CD14-positive monocyte (primary cell): ENCODE results near the gene SYNJ2. TPM values are rescaled to one million over a fixed set of nuclear protein-coding genes. Genes with fewer than 3 reads are reported as not detected.

Experiments
- DNase-seq, 3 donors: peaks; one replicate each; pipeline ENCODE4 v3.0.0-alpha.2; 2011 to 2022
- H2AFZ ChIP-seq: 2 replicates; pipeline ENCODE4 v1.6.0; 2012; ENCODE audit warnings: mild to moderate bottlenecking, low read depth, low read length, inconsistent platforms; ENCODE audit not compliant: insufficient read depth, poor library complexity, severe bottlenecking
- H3K27ac ChIP-seq, 2 donors: 1 replicate in 1 of 2; 2 replicates in 1 of 2; pipeline ENCODE4 v1.5.1; 2012 to 2013; ENCODE audit warnings: low read length in 2 of 2, control low read depth in 1 of 2, inconsistent platforms in 1 of 2, low read depth in 1 of 2, mild to moderate bottlenecking in 1 of 2
- H3K27me3 ChIP-seq, 2 donors: one replicate each; pipeline versions ENCODE4 v1.6.0 to v1.6.1; 2011 to 2013; ENCODE audit warnings: low read length in 2 of 2; ENCODE audit not compliant: control insufficient read depth in 2 of 2, insufficient read depth in 2 of 2
- H3K36me3 ChIP-seq, 2 donors: replicated peaks in 1 of 2; 1 replicate in 1 of 2; 2 replicates in 1 of 2; pipeline versions ENCODE4 v1.5.1 to v1.6.1; 2012 to 2013; ENCODE audit warnings: low read length in 2 of 2, control low read depth in 1 of 2, inconsistent platforms in 1 of 2, mild to moderate bottlenecking in 1 of 2; ENCODE audit not compliant: insufficient read depth in 2 of 2, control insufficient read depth in 1 of 2
- H3K4me1 ChIP-seq, 2 donors: 1 replicate in 1 of 2; 2 replicates in 1 of 2; pipeline versions ENCODE4 v1.5.1 to v1.6.1; 2012 to 2013; ENCODE audit warnings: low read length in 2 of 2, control low read depth in 1 of 2, inconsistent platforms in 1 of 2, mild to moderate bottlenecking in 1 of 2, moderate library complexity in 1 of 2; ENCODE audit not compliant: insufficient read depth in 2 of 2, control insufficient read depth in 1 of 2
- H3K4me2 ChIP-seq: replicated peaks from 2 replicates; pipeline ENCODE3; 2012; ENCODE audit warnings: low read length, moderate library complexity, mild to moderate bottlenecking; ENCODE audit not compliant: poor library complexity, severe bottlenecking; ENCODE audit errors: extremely low read depth
- H3K4me3 ChIP-seq, 3 experiments: fragments of 200-600 bp in 1 of 3; sonication (generic) in 1 of 3; replicated peaks in 1 of 3; 1 replicate in 2 of 3; 2 replicates in 1 of 3; pipeline ENCODE4 v1.5.1; 2011 to 2013; ENCODE audit warnings: low read length in 3 of 3, mild to moderate bottlenecking in 3 of 3, control low read depth in 2 of 3, low read depth in 2 of 3, inconsistent platforms in 1 of 3, moderate library complexity in 1 of 3
- H3K79me2 ChIP-seq: 2 replicates; pipeline ENCODE4 v1.6.0; 2012; ENCODE audit warnings: mild to moderate bottlenecking, control low read depth, inconsistent platforms, low read length, moderate library complexity; ENCODE audit not compliant: insufficient read depth
- H3K9ac ChIP-seq: 2 replicates; pipeline ENCODE4 v1.6.0; 2017; ENCODE audit warnings: low read length, mild to moderate bottlenecking; ENCODE audit not compliant: insufficient read depth, poor library complexity, severe bottlenecking
- H3K9me3 ChIP-seq, 2 donors: replicated peaks in 1 of 2; 1 replicate in 1 of 2; 2 replicates in 1 of 2; pipeline versions ENCODE4 v1.5.1 to v1.6.1; 2012 to 2013; ENCODE audit warnings: low read length in 2 of 2, control low read depth in 1 of 2; ENCODE audit not compliant: control insufficient read depth in 1 of 2, insufficient read depth in 1 of 2
- H4K20me1 ChIP-seq: 2 replicates; pipeline ENCODE4 v1.6.0; 2012; ENCODE audit warnings: mild to moderate bottlenecking, low read length, control low read depth, moderate library complexity; ENCODE audit not compliant: insufficient read depth
- H3K27ac Mint-ChIP-seq, 7 donors: one replicate each; pipeline ENCODE4 v1.8.0; 2020; ENCODE audit warnings: mild to moderate bottlenecking in 7 of 7, mixed read lengths in 7 of 7, moderate library complexity in 6 of 7, inconsistent platforms in 2 of 7
- H3K27me3 Mint-ChIP-seq, 3 donors: one replicate each; pipeline ENCODE4 v1.8.0; 2021 to 2022; ENCODE audit warnings: low read depth in 3 of 3, mild to moderate bottlenecking in 3 of 3, mixed read lengths in 3 of 3, moderate library complexity in 3 of 3, inconsistent platforms in 1 of 3
- H3K36me3 Mint-ChIP-seq, 2 donors: one replicate each; pipeline ENCODE4 v1.8.0; 2020; ENCODE audit warnings: mixed read lengths in 2 of 2, inconsistent platforms in 1 of 2, mild to moderate bottlenecking in 1 of 2
- H3K4me1 Mint-ChIP-seq: one replicate; pipeline ENCODE4 v1.8.0; 2020; ENCODE audit warnings: mild to moderate bottlenecking, mixed read lengths
- H3K4me3 Mint-ChIP-seq, 2 donors: one replicate each; pipeline ENCODE4 v1.8.0; 2020; ENCODE audit warnings: mild to moderate bottlenecking in 2 of 2, mixed read lengths in 2 of 2, moderate library complexity in 1 of 2
- H3K9me3 Mint-ChIP-seq, 7 donors: one replicate each; pipeline ENCODE4 v1.8.0; 2020 to 2022; ENCODE audit warnings: mixed read lengths in 7 of 7, mild to moderate bottlenecking in 6 of 7, moderate library complexity in 6 of 7, inconsistent platforms in 2 of 7
- WGBS: methylation state at CpG from one replicate; pipeline ENCODE4 v1.1.5; 2013; ENCODE audit warnings: missing lambda C conversion rate; ENCODE audit not compliant: insufficient coverage; 5-methylcytosine and 5-hydroxymethylcytosine counted together
- intact Hi-C, 2 donors: fragments of 100-400 bp; cut with micrococcal nuclease; formaldehyde crosslinking; loops; one replicate each; pipeline versions ENCODE4 v1.15.0 to v1.15.1; 2023
- polyA plus RNA-seq, 3 donors: library from polyadenylated mRNA; depleted of rRNA in 1 of 3; unstranded in 2 of 3; stranded (reverse) in 1 of 3; fragments of 300-500 nt in 2 of 3; fragments of >200 nt in 1 of 3; fragmentation: Illumina TruSeq in 2 of 3; gene quantifications; 1 replicate in 2 of 3; 2 replicates in 1 of 3; pipeline ENCODE4 v1.2.3, GENCODE V29; 2012 to 2021
- TF ChIP-seq, protein P1 (sequence below): fragments of 200-600 bp; IDR thresholded peaks from one replicate; pipeline ENCODE4 v1.8.0; 2022; ENCODE audit warnings: antibody characterized with exemption, mild to moderate bottlenecking

SYNJ2 gene
- polyA plus RNA-seq, 3 donors = 0.82 to 2.0 (median 1.6) TPM

DNA sequence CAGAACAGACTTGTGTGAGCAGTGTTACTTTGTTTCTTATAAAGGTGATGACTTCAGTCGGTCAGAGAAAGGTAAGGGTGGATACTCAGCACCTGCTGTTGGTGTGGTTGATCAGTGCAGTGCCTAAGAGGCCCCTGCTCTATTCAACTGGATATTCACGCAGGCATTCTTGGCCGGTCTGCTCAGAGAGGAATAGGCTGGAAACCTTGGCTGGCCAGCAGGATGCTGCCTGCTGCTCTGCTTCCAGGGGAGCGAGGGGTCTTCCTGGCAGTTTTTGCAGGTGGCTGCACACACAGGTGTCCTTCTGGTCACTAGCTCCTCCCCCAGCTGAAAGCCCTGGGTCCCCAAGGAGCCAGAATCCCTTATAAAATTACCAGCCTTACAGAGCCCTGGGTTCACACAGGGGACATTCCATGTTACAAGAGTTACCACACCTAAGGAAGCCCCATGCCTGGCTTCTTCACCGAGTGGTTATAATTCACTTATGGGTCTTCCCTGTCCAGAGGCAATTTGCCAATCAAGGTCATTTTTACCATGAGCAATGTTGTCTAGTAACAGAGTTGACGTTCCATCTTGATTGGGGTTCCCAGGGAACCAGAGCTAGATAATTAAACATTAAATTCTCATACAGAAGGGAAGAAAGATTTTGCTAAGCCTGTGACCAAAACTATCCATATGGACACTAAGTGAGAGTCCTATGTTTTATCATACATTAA lies 16.4 kb downstream of the SYNJ2 start:
- no peak for DNase-seq
- Mint-ChIP-seq H3K9me3 (peaks cover 0 to 5% (median 0%) of the 10 kb centered on the region in 7 donors), H3K27ac (no peak overlapping the region), H3K4me1 (peaks cover 1% of the 10 kb centered on the region), H3K27me3 (peaks cover 0 to 6% (median 3%) of the 10 kb centered on the region in 3 donors), H3K36me3 (no peaks in the 10 kb centered on the region), H3K4me3 (no peak overlapping the region)
- Histone ChIP-seq H3K4me3 (no peak overlapping the region), H2AFZ (no peak overlapping the region), H4K20me1 (no peaks in the 10 kb centered on the region), H3K27ac (no peak overlapping the region), H3K9ac (no peak overlapping the region), H3K9me3 (no peaks in the 10 kb centered on the region), H3K27me3 (no peaks in the 10 kb centered on the region), H3K36me3 (no peaks in the 10 kb centered on the region), H3K4me2 (no peak overlapping the region), H3K79me2 (no peaks in the 10 kb centered on the region), H3K4me1 (peaks cover 0 to 5% of the 10 kb centered on the region in 2 donors)
- intact Hi-C loops = no loop called here
- WGBS = 100% methylated on average over 5 of the region's 6 CpGs
- TF ChIP-seq, protein P1, sequence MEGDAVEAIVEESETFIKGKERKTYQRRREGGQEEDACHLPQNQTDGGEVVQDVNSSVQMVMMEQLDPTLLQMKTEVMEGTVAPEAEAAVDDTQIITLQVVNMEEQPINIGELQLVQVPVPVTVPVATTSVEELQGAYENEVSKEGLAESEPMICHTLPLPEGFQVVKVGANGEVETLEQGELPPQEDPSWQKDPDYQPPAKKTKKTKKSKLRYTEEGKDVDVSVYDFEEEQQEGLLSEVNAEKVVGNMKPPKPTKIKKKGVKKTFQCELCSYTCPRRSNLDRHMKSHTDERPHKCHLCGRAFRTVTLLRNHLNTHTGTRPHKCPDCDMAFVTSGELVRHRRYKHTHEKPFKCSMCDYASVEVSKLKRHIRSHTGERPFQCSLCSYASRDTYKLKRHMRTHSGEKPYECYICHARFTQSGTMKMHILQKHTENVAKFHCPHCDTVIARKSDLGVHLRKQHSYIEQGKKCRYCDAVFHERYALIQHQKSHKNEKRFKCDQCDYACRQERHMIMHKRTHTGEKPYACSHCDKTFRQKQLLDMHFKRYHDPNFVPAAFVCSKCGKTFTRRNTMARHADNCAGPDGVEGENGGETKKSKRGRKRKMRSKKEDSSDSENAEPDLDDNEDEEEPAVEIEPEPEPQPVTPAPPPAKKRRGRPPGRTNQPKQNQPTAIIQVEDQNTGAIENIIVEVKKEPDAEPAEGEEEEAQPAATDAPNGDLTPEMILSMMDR = no peak

DNA sequence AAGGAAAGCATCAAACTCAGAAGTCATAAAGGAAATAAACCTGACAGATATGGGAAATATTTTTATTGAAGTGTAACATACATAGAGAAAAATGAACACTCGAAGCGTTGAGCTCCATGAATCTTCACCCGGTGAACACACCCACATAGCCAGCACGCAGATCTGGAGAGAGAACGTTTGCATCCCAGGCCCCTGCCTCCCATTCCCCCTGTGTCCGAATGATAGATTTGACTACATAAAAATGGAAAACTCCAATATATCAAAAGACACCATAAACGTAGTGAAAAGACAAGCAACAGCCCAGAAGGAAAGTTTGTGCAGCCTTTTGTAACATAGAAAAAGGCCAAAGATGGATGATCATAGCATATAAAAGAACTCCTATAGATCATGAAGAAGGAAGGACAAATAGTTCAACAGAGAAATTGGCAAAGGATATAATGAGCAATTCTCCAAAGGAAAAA lies 17.1 kb downstream of the SYNJ2 start:
- no peaks in the 10 kb centered on the region for H3K9me3 ChIP-seq
- peaks cover 0 to 6% (median 3%) of the 10 kb centered on the region in 3 donors for H3K27me3 Mint-ChIP-seq
- H3K4me1 ChIP-seq = peaks cover 0 to 5% of the 10 kb centered on the region in 2 donors
- no peaks in the 10 kb centered on the region for H3K36me3 ChIP-seq
- H3K4me3 Mint-ChIP-seq = no peak overlapping the region
- H3K9ac ChIP-seq = no peak overlapping the region
- TF ChIP-seq, protein P1 = no peak
- H3K4me1 Mint-ChIP-seq = peaks cover 2% of the 10 kb centered on the region
- WGBS = no CpG with 5 or more reads among the region's 7 CpGs
- H3K27me3 ChIP-seq = no peaks in the 10 kb centered on the region
- no peak overlapping the region for H2AFZ ChIP-seq
- no peak overlapping the region for H3K4me2 ChIP-seq
- H3K27ac Mint-ChIP-seq = peak overlapping the region in 1 of 7 donors; percentile 10
- H3K27ac ChIP-seq = no peak overlapping the region
- no peak for DNase-seq
- no peaks in the 10 kb centered on the region for H4K20me1 ChIP-seq
- intact Hi-C loops = no loop called here
- H3K9me3 Mint-ChIP-seq = peaks cover 0 to 5% (median 0%) of the 10 kb centered on the region in 7 donors
- H3K79me2 ChIP-seq = no peaks in the 10 kb centered on the region
- no peaks in the 10 kb centered on the region for H3K36me3 Mint-ChIP-seq
- H3K4me3 ChIP-seq = no peak overlapping the region
